Activated CD8-positive, alpha-beta T cell treated with anti-CD3 and anti-CD28 coated beads for 36 hours (primary cell): ENCODE data around the gene FAN1. TPM values are rescaled to one million over a fixed set of nuclear protein-coding genes. Genes with fewer than 3 reads are reported as not detected.

Experiments
- ATAC-seq: fragments of 200-7000 bp; cut with Tn5 transposase; one replicate; pipeline ENCODE4 v1.10.0; 2021; ENCODE audit warnings: mild to moderate bottlenecking, moderate library complexity
- CTCF ChIA-PET: fragments of 350-600 bp; sonication (Branson Sonifier 250); formaldehyde crosslinking; loops from one replicate; lab custom pipeline; 2021; ENCODE audit warnings: antibody characterized with exemption; lab: Charles Lee
- POLR2A ChIA-PET: fragments of 350-600 bp; sonication (Branson Sonifier 250); formaldehyde crosslinking; loops from one replicate; lab custom pipeline; 2021; ENCODE audit warnings: antibody characterized with exemption; lab: Charles Lee
- DNase-seq: peaks from one replicate; pipeline ENCODE4 v3.0.0-alpha.2; 2020
- H3K27ac Mint-ChIP-seq: one replicate; pipeline ENCODE4 v1.8.0; 2021; ENCODE audit warnings: mild to moderate bottlenecking, mixed read lengths
- H3K27me3 Mint-ChIP-seq: one replicate; pipeline ENCODE4 v1.8.0; 2021; ENCODE audit warnings: mixed read lengths
- H3K36me3 Mint-ChIP-seq: one replicate; pipeline ENCODE4 v1.8.0; 2021; ENCODE audit warnings: low read depth, mixed read lengths
- H3K4me1 Mint-ChIP-seq: one replicate; pipeline ENCODE4 v1.8.0; 2021; ENCODE audit warnings: low read depth, mixed read lengths
- H3K4me3 Mint-ChIP-seq: one replicate; pipeline ENCODE4 v1.8.0; 2021; ENCODE audit warnings: mild to moderate bottlenecking, moderate library complexity, mixed read lengths
- H3K9me3 Mint-ChIP-seq: one replicate; pipeline ENCODE4 v1.8.0; 2021; ENCODE audit warnings: mixed read lengths
- intact Hi-C: fragments of 100-400 bp; cut with micrococcal nuclease; formaldehyde crosslinking; loops from one replicate; pipeline ENCODE4 v1.10.0; 2022
- total RNA-seq, 2 experiments: library from RNA; stranded (reverse); gene quantifications; one replicate each; pipeline ENCODE4 v1.2.3, GENCODE V29; 2021
- TF ChIP-seq, protein P1 (sequence below): fragments of 200-600 bp; IDR thresholded peaks from one replicate; pipeline ENCODE4 v1.8.0; 2022; ENCODE audit warnings: antibody characterized with exemption, mild to moderate bottlenecking

Gene FAN1
- total RNA-seq, 2 experiments from 2014 or later = 12.0 to 15.7 TPM

DNA sequence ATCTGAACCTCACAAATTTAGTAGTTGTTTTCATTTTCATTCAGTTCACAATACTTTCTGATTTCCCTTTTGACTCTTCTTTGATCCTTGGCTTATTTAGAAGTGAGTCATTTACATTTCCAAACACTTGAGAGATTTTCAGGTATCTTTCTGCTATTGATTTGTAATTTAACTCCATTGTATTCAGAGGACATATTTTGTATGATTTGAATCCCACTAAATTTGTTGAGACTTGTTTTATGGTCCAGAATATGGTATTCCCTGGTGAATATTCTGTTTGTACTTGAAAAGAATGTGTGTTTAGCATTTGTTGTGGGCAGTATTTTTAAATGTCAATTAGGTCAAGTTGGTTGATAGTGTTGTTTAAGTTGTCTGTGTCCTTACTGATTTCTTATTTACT lies 29.6 kb downstream of the FAN1 start:
- peaks cover 35% of the 10 kb centered on the region for H3K36me3 Mint-ChIP-seq
- TF ChIP-seq, protein P1, sequence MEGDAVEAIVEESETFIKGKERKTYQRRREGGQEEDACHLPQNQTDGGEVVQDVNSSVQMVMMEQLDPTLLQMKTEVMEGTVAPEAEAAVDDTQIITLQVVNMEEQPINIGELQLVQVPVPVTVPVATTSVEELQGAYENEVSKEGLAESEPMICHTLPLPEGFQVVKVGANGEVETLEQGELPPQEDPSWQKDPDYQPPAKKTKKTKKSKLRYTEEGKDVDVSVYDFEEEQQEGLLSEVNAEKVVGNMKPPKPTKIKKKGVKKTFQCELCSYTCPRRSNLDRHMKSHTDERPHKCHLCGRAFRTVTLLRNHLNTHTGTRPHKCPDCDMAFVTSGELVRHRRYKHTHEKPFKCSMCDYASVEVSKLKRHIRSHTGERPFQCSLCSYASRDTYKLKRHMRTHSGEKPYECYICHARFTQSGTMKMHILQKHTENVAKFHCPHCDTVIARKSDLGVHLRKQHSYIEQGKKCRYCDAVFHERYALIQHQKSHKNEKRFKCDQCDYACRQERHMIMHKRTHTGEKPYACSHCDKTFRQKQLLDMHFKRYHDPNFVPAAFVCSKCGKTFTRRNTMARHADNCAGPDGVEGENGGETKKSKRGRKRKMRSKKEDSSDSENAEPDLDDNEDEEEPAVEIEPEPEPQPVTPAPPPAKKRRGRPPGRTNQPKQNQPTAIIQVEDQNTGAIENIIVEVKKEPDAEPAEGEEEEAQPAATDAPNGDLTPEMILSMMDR = no peak
- ChIA-PET CTCF (no interaction called here), POLR2A (no interaction called here)
- DNase-seq = no peak
- no peaks in the 10 kb centered on the region for H3K27me3 Mint-ChIP-seq
- H3K4me1 Mint-ChIP-seq = peaks cover 9% of the 10 kb centered on the region
- no peaks in the 10 kb centered on the region for H3K9me3 Mint-ChIP-seq
- no peak overlapping the region for H3K27ac Mint-ChIP-seq
- no peak overlapping the region for H3K4me3 Mint-ChIP-seq
- intact Hi-C loops = no loop called here
- ATAC-seq = no peak

DNA sequence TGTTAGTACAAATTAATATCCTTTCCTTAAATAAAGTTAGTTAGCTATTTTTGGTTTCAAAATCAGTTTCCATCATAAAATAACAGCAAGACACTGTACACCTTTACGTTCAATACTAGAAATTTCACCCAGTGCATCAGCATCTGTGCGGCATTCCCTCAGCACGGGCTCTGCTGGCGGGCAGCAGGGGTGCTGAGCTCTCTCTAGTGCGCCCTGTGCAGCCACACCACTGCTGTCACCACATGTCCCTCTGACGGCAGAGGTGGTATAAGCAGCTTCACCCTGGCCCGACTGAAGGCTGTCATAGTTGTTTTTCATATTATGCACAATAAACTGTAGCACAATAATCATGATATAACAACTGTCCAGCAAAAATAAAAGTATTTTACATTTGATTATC lies 35.4 kb downstream of the FAN1 start:
- CTCF ChIA-PET = interaction anchor here (0.9 kb wide), 1 partner anchor 10 kb away, joined by 3 read pairs; no protein-coding TSS in a partner anchor
- no peaks in the 10 kb centered on the region for H3K9me3 Mint-ChIP-seq
- DNase-seq (no peak), ATAC-seq (no peak)
- no peak overlapping the region for H3K27ac Mint-ChIP-seq
- no peaks in the 10 kb centered on the region for H3K27me3 Mint-ChIP-seq
- intact Hi-C loops = no loop called here
- TF ChIP-seq, protein P1 = no peak
- peaks cover 36% of the 10 kb centered on the region for H3K36me3 Mint-ChIP-seq
- H3K4me3 Mint-ChIP-seq = no peak overlapping the region
- POLR2A ChIA-PET = no interaction called here
- no peaks in the 10 kb centered on the region for H3K4me1 Mint-ChIP-seq

DNA sequence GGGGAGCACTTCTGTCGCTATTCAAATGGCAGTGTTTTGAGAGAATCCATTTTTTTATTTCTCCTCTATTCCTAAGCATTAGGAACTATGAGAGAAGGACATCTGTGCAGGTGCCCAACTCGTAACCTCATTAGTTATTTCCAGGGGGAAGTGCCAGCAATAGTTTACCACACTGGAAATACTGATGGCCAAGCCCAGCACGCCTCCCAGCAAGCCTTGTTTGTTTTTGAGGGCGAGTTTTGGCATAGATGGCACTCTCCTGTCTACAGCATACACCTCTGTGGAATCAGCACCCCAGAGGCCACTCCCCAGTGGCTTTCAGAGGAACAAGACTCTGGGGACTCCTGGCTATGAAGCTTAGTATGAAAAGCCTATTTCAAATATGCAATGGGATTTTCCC lies 36.6 kb downstream of the FAN1 start:
- no peak overlapping the region for H3K27ac Mint-ChIP-seq
- H3K9me3 Mint-ChIP-seq = no peaks in the 10 kb centered on the region
- H3K4me1 Mint-ChIP-seq = no peaks in the 10 kb centered on the region
- TF ChIP-seq, protein P1 = no peak
- POLR2A ChIA-PET = no interaction called here
- H3K36me3 Mint-ChIP-seq = peaks cover 33% of the 10 kb centered on the region
- DNase-seq (no peak), ATAC-seq (no peak)
- no peaks in the 10 kb centered on the region for H3K27me3 Mint-ChIP-seq
- H3K4me3 Mint-ChIP-seq = no peak overlapping the region
- intact Hi-C loops = no loop called here
- CTCF ChIA-PET = interaction anchor here (0.9 kb wide), 2 partner anchors 12 to 188 kb away, joined by 3 read pairs; no protein-coding TSS in a partner anchor

DNA sequence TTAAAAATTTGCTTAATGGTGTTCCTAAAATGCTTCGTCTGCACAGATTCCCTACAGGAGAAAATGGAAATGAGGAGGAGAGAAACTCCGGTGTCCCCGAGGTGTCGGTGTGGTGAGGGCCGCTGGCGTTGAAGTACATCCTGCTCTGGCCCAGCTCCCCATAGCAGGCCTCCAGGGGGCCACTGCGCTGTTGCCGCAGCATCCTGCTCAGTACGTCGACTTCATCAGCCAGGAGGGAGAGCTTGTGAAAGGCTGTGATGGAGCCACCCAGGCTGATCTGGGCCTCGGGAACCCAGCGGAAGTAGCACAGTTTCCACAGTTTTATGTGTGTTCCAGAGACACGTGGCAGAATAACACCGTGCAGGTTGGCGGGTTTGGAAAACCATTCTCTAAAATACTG lies 37.8 kb downstream of the FAN1 start:
- Mint-ChIP-seq H3K36me3 (peaks cover 41% of the 10 kb centered on the region), H3K4me1 (no peaks in the 10 kb centered on the region), H3K27me3 (no peaks in the 10 kb centered on the region), H3K9me3 (no peaks in the 10 kb centered on the region), H3K4me3 (no peak overlapping the region), H3K27ac (peak overlapping the region; percentile 10)
- ATAC-seq (no peak), DNase-seq (no peak)
- intact Hi-C loops = no loop called here
- ChIA-PET CTCF (interaction anchor here (1.3 kb wide), 1 partner anchor 187 kb away, joined by 6 read pairs; no protein-coding TSS in a partner anchor), POLR2A (no interaction called here)
- TF ChIP-seq, protein P1 = no peak

DNA sequence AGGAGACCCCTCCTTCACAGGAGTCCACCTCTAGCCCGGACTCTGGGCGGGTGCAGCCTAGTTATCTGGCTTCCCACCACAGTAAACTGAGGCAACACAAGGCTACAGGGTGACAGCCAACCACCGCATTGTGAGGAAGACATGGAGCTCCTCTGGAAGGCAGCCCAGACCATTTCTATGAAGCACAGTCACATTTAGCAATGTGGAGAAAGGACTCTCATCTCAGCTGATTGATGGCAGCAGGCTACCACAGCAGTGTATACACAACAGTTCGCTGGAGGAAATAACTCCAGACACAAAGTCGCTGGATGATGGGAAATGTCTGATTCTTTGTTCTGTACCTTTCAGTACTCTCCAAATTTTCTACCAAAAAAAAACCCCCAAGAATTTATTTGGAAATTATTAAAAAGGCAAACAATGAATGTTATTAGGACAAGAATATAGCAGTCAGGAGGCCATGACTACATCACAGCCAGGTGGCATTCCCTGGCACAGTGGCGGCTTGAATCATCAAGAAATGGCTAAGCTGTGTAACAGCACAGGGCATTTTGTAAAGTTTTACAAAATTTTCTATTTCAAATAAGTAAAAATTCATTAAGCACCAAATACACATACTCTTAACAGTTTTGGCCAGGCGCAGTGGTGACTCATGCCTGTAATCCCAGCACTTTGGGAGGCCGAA lies 40.1 kb downstream of the FAN1 start:
- ChIA-PET CTCF (no interaction called here), POLR2A (no interaction called here)
- no peak overlapping the region for H3K27ac Mint-ChIP-seq
- DNase-seq (no peak), ATAC-seq (no peak)
- TF ChIP-seq, protein P1 = no peak
- H3K36me3 Mint-ChIP-seq = peaks cover 42% of the 10 kb centered on the region
- intact Hi-C loops = no loop called here
- H3K4me1 Mint-ChIP-seq = no peaks in the 10 kb centered on the region
- H3K27me3 Mint-ChIP-seq = no peaks in the 10 kb centered on the region
- H3K9me3 Mint-ChIP-seq = no peaks in the 10 kb centered on the region
- H3K4me3 Mint-ChIP-seq = no peak overlapping the region
